GM12892 (cell line): Measurements from ENCODE around the gene C1QB.

Experiments
- POLR2A ChIP-seq: IDR thresholded peaks from 2 replicates; pipeline ENCODE4 v1.6.1; 2011; ENCODE audit warnings: low read depth, low read length, control low read depth
- POLR2AphosphoS5 ChIP-seq: IDR thresholded peaks from 2 replicates; pipeline ENCODE4 v1.6.1; 2011; ENCODE audit warnings: low read depth, low read length, control low read depth
- TAF1 ChIP-seq: IDR thresholded peaks from 2 replicates; pipeline ENCODE4 v1.6.1; 2011; ENCODE audit warnings: low read depth, mild to moderate bottlenecking, control low read depth, low read length, borderline replicate concordance

DNA sequence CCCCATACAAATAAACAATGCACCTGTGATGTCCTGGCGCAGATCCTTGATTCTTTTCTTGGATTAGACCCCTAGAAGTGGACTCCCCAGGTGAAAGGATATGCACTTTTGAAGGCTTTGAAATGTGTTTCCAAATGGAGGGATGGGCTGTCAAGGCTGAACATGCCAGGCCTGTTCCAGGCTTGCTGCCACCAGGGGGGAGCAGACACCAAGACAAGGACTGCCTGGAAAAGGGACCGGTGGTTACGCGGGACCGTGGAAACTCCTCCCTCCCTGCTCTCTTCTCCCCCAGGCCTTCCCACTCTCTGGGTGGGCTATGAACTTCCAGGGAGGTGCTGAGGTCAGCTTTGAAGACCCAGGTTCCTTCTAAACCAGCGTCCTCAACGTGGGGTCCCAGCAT, 12.7 kb downstream of the C1QB start:
- TF ChIP-seq POLR2A: no peak
- no peak for TF ChIP-seq POLR2AphosphoS5
- no peak for TF ChIP-seq TAF1
